Dermis microvascular lymphatic vessel endothelial cell (primary cell): Measurements from ENCODE around the gene AGTRAP. TPM values are rescaled to one million over a fixed set of nuclear protein-coding genes. Genes with fewer than 3 reads are reported as not detected.
A peak's percentile ranks its signal among the peaks of the same experiment; 100 is the strongest.

Experiments
- DNase-seq, 2 donors: peaks; one replicate each; pipeline versions ENCODE4 v3.0.0 to v3.0.0-alpha.2; 2010; ENCODE audit warnings: low read depth in 2 of 2
- total RNA-seq: library from RNA; depleted of rRNA; stranded (reverse); fragments of >200 nt; gene quantifications from 2 replicates; pipeline ENCODE4 v1.2.1, GENCODE V29; 2014

Gene AGTRAP
- total RNA-seq, 1 donor from 2014 or later: 34.0 TPM

GRCh38 chr1:11783556-11783955, 47.6 kb downstream of the AGTRAP start:
- no peak for DNase-seq

- no peak for DNase-seq
These were observed 48.5 kb downstream of the AGTRAP start for GRCh38 chr1:11784256-11784992.

GRCh38 chr1:11784993-11785769, 49.2 kb downstream of the AGTRAP start:
- peak in 1 of 2 donors; percentile 61 for DNase-seq

GRCh38 chr1:11786168-11786567, 50.2 kb downstream of the AGTRAP start:
- no peak for DNase-seq

- no peak for DNase-seq
These were observed 51.4 kb downstream of the AGTRAP start for GRCh38 chr1:11787251-11787803.

- DNase-seq: no peak
These were observed 52.0 kb downstream of the AGTRAP start for GRCh38 chr1:11787804-11788436.

GRCh38 chr1:11788549-11789053, 52.7 kb downstream of the AGTRAP start:
- no peak for DNase-seq

GRCh38 chr1:11789126-11790067, 53.5 kb downstream of the AGTRAP start:
- DNase-seq: no peak

- DNase-seq: no peak
These were observed 54.4 kb downstream of the AGTRAP start for GRCh38 chr1:11790101-11790879.

- peak; percentile 79 to 88 for DNase-seq
These were observed 55.2 kb downstream of the AGTRAP start for GRCh38 chr1:11790880-11791715.

GRCh38 chr1:11792106-11792505, 56.2 kb downstream of the AGTRAP start:
- DNase-seq: no peak

- no peak for DNase-seq
These were observed 57.9 kb downstream of the AGTRAP start for GRCh38 chr1:11793819-11794218.

GRCh38 chr1:11794446-11795237, 58.7 kb downstream of the AGTRAP start:
- DNase-seq: no peak

GRCh38 chr1:11795238-11795890, 59.4 kb downstream of the AGTRAP start:
- no peak for DNase-seq

GRCh38 chr1:11796036-11796828, 60.3 kb downstream of the AGTRAP start:
- DNase-seq: peak in 1 of 2 donors; percentile 50

GRCh38 chr1:11797525-11798216, 61.7 kb downstream of the AGTRAP start:
- peak; percentile 81 to 96 for DNase-seq
